Mesenchymal stem cell (in vitro differentiated cells and primary cell): ENCODE measurements around the gene CUEDC2.

Experiments
- DNase-seq: peaks from one replicate; pipeline ENCODE4 v3.0.0-alpha.2; 2013
- H2AFZ ChIP-seq: one replicate; pipeline ENCODE4 v1.6.1; 2013; ENCODE audit warnings: low read depth, mild to moderate bottlenecking, control low read depth, inconsistent platforms, low read length, moderate library complexity
- H2AK5ac ChIP-seq: 2 replicates; pipeline ENCODE4 v1.6.1; 2013; ENCODE audit warnings: low read length, moderate library complexity, mild to moderate bottlenecking, inconsistent platforms; ENCODE audit not compliant: severe bottlenecking
- H2BK120ac ChIP-seq: one replicate; pipeline ENCODE4 v1.6.1; 2013; ENCODE audit warnings: low read depth, mild to moderate bottlenecking, inconsistent platforms, low read length, moderate library complexity
- H2BK12ac ChIP-seq, 2 experiments: one replicate each; pipeline ENCODE4 v1.6.1; 2013; ENCODE audit warnings: inconsistent platforms in 2 of 2, low read length in 2 of 2, mild to moderate bottlenecking in 2 of 2, moderate library complexity in 2 of 2, control low read depth in 1 of 2
- H2BK15ac ChIP-seq: one replicate; pipeline ENCODE4 v1.6.1; 2013; ENCODE audit warnings: mild to moderate bottlenecking, low read depth, inconsistent platforms; ENCODE audit not compliant: poor library complexity, severe bottlenecking
- H2BK5ac ChIP-seq: 2 replicates; pipeline ENCODE4 v1.6.1; 2013; ENCODE audit warnings: low read depth, mild to moderate bottlenecking, low read length, control low read depth, inconsistent platforms; ENCODE audit not compliant: poor library complexity, severe bottlenecking
- H3K14ac ChIP-seq, 2 experiments: one replicate each; pipeline ENCODE4 v1.6.1; 2013; ENCODE audit warnings: inconsistent platforms in 2 of 2, low read length in 2 of 2, control low read depth in 1 of 2, mild to moderate bottlenecking in 1 of 2, moderate library complexity in 1 of 2
- H3K18ac ChIP-seq, 2 experiments: one replicate each; pipeline ENCODE4 v1.6.1; 2013; ENCODE audit warnings: inconsistent platforms in 2 of 2, low read length in 2 of 2, control low read depth in 1 of 2, low read depth in 1 of 2, mild to moderate bottlenecking in 1 of 2
- H3K23ac ChIP-seq, 2 experiments: one replicate each; pipeline ENCODE4 v1.6.1; 2013; ENCODE audit warnings: inconsistent platforms in 2 of 2, low read length in 2 of 2, mild to moderate bottlenecking in 2 of 2, moderate library complexity in 2 of 2, control low read depth in 1 of 2
- H3K27ac ChIP-seq: 2 replicates; pipeline ENCODE4 v1.5.1; 2013; ENCODE audit warnings: mild to moderate bottlenecking, moderate library complexity, low read length, control low read depth, inconsistent platforms; ENCODE audit not compliant: poor library complexity, severe bottlenecking
- H3K27me3 ChIP-seq, 2 experiments: 2 replicates each; pipeline versions ENCODE4 v1.6.1 to v1.7.0; 2013; ENCODE audit warnings: low read length in 2 of 2, mild to moderate bottlenecking in 2 of 2, moderate library complexity in 2 of 2, control low read depth in 1 of 2, inconsistent platforms in 1 of 2; ENCODE audit not compliant: control insufficient read depth in 1 of 2, insufficient read depth in 1 of 2
- H3K36me3 ChIP-seq, 2 experiments: 2 replicates each; pipeline versions ENCODE4 v1.6.1 to v1.7.0; 2013; ENCODE audit warnings: low read length in 2 of 2, control low read depth in 1 of 2, inconsistent platforms in 1 of 2, low read depth in 1 of 2, mild to moderate bottlenecking in 1 of 2; ENCODE audit not compliant: insufficient read depth in 2 of 2, control insufficient read depth in 1 of 2
- H3K4ac ChIP-seq, 2 experiments: one replicate each; pipeline ENCODE4 v1.6.1; 2013; ENCODE audit warnings: inconsistent platforms in 2 of 2, low read length in 2 of 2, mild to moderate bottlenecking in 2 of 2, moderate library complexity in 2 of 2, control low read depth in 1 of 2, low read depth in 1 of 2
- H3K4me1 ChIP-seq: 2 replicates; pipeline ENCODE4 v1.6.1; 2013; ENCODE audit warnings: low read depth, low read length, control low read depth; ENCODE audit not compliant: control insufficient read depth, insufficient read depth
- H3K4me2 ChIP-seq: 2 replicates; pipeline ENCODE4 v1.6.1; 2013; ENCODE audit warnings: low read length, mild to moderate bottlenecking, inconsistent platforms; ENCODE audit not compliant: poor library complexity, severe bottlenecking
- H3K4me3 ChIP-seq, 2 experiments: 2 replicates each; pipeline versions ENCODE4 v1.5.1 to v1.7.0; 2013; ENCODE audit warnings: low read length in 2 of 2, mild to moderate bottlenecking in 2 of 2, control low read depth in 1 of 2, low read depth in 1 of 2; ENCODE audit not compliant: insufficient read depth in 1 of 2
- H3K79me1 ChIP-seq: replicated peaks from 2 replicates; pipeline ENCODE4 v1.6.1; 2013; ENCODE audit warnings: mild to moderate bottlenecking, control low read depth, low read length, inconsistent platforms; ENCODE audit not compliant: poor library complexity, severe bottlenecking
- H3K9ac ChIP-seq: 2 replicates; pipeline ENCODE4 v1.7.0; 2013; ENCODE audit warnings: mild to moderate bottlenecking, low read length, moderate library complexity
- H3K9me3 ChIP-seq: 2 replicates; pipeline ENCODE4 v1.7.0; 2013; ENCODE audit warnings: mild to moderate bottlenecking, low read length; ENCODE audit not compliant: control insufficient read depth
- H4K8ac ChIP-seq: one replicate; pipeline ENCODE4 v1.6.1; 2013; ENCODE audit warnings: inconsistent platforms, mild to moderate bottlenecking, low read length, moderate library complexity
- H4K91ac ChIP-seq: one replicate; pipeline ENCODE4 v1.6.1; 2013; ENCODE audit warnings: mild to moderate bottlenecking, low read length, inconsistent platforms
- WGBS: methylation state at CpG from one replicate; pipeline ENCODE4 v1.1.7; 2013; ENCODE audit warnings: mixed read lengths; 5-methylcytosine and 5-hydroxymethylcytosine counted together

CUEDC2 gene

GRCh38 chr10:102468683-102469082 is 36.3 kb upstream of the CUEDC2 start:
- Histone ChIP-seq H3K27me3 (peaks cover 5 to 59% of the 10 kb centered on the region in 2 experiments), H3K4me3 (no peak overlapping the region), H2BK15ac (no peak overlapping the region), H3K4ac (no peak overlapping the region), H2BK12ac (no peak overlapping the region), H3K4me1 (peaks cover 2% of the 10 kb centered on the region), H3K36me3 (no peaks in the 10 kb centered on the region), H3K14ac (no peak overlapping the region), H2BK120ac (no peak overlapping the region), H2BK5ac (no peak overlapping the region), H3K18ac (no peak overlapping the region), H4K8ac (no peak overlapping the region), H3K4me2 (no peak overlapping the region), H4K91ac (peak overlapping the region; percentile 15), H2AFZ (no peak overlapping the region), H3K27ac (no peak overlapping the region), H2AK5ac (no peak overlapping the region), H3K23ac (no peak overlapping the region), H3K79me1 (no peaks in the 10 kb centered on the region), H3K9me3 (no peaks in the 10 kb centered on the region), H3K9ac (no peak overlapping the region)
- 94% methylated on average over 9 of the region's 9 CpGs for WGBS
- no peak for DNase-seq

GRCh38 chr10:102467971-102468438 is 35.6 kb upstream of the CUEDC2 start:
- no peak overlapping the region for H4K8ac ChIP-seq
- H3K4me2 ChIP-seq = no peak overlapping the region
- H3K14ac ChIP-seq = no peak overlapping the region
- no peak for DNase-seq
- H3K27ac ChIP-seq = no peak overlapping the region
- no peak overlapping the region for H3K18ac ChIP-seq
- WGBS = 76% methylated on average over 5 of the region's 6 CpGs
- H3K27me3 ChIP-seq = peaks cover 12 to 56% of the 10 kb centered on the region in 2 experiments
- no peak overlapping the region for H2BK15ac ChIP-seq
- no peak overlapping the region for H2BK5ac ChIP-seq
- H2AK5ac ChIP-seq = no peak overlapping the region
- no peaks in the 10 kb centered on the region for H3K4me1 ChIP-seq
- no peak overlapping the region for H3K9ac ChIP-seq
- no peak overlapping the region for H3K23ac ChIP-seq
- H2BK12ac ChIP-seq = no peak overlapping the region
- no peak overlapping the region for H4K91ac ChIP-seq
- no peak overlapping the region for H2BK120ac ChIP-seq
- no peak overlapping the region for H2AFZ ChIP-seq
- no peak overlapping the region for H3K4ac ChIP-seq
- no peaks in the 10 kb centered on the region for H3K9me3 ChIP-seq
- H3K36me3 ChIP-seq = no peaks in the 10 kb centered on the region
- H3K4me3 ChIP-seq = no peak overlapping the region
- no peaks in the 10 kb centered on the region for H3K79me1 ChIP-seq

GRCh38 chr10:102467318-102467717 is 34.9 kb upstream of the CUEDC2 start:
- Histone ChIP-seq H2BK12ac (no peak overlapping the region), H3K4me3 (no peak overlapping the region), H3K4me1 (no peaks in the 10 kb centered on the region), H2AFZ (no peak overlapping the region), H3K9me3 (no peaks in the 10 kb centered on the region), H3K36me3 (no peaks in the 10 kb centered on the region), H2AK5ac (no peak overlapping the region), H3K27me3 (peaks cover 18 to 55% of the 10 kb centered on the region in 2 experiments), H2BK120ac (no peak overlapping the region), H3K18ac (no peak overlapping the region), H3K27ac (no peak overlapping the region), H2BK5ac (no peak overlapping the region), H2BK15ac (no peak overlapping the region), H3K23ac (no peak overlapping the region), H4K8ac (no peak overlapping the region), H4K91ac (no peak overlapping the region), H3K4ac (no peak overlapping the region), H3K9ac (no peak overlapping the region), H3K4me2 (no peak overlapping the region), H3K79me1 (no peaks in the 10 kb centered on the region), H3K14ac (no peak overlapping the region)
- 90% methylated on average over 6 of the region's 6 CpGs for WGBS
- DNase-seq = no peak

- H2BK15ac ChIP-seq = no peak overlapping the region
- H4K91ac ChIP-seq = no peak overlapping the region
- peaks cover 27 to 50% of the 10 kb centered on the region in 2 experiments for H3K27me3 ChIP-seq
- 92% methylated on average over 2 of the region's 3 CpGs for WGBS
- H3K18ac ChIP-seq = no peak overlapping the region
- DNase-seq = no peak
- H2AK5ac ChIP-seq = no peak overlapping the region
- H2AFZ ChIP-seq = no peak overlapping the region
- H3K4me3 ChIP-seq = no peak overlapping the region
- H3K14ac ChIP-seq = no peak overlapping the region
- H3K79me1 ChIP-seq = no peaks in the 10 kb centered on the region
- H3K4me1 ChIP-seq = peaks cover 11% of the 10 kb centered on the region
- no peak overlapping the region for H3K27ac ChIP-seq
- H3K23ac ChIP-seq = no peak overlapping the region
- H3K9ac ChIP-seq = no peak overlapping the region
- H4K8ac ChIP-seq = no peak overlapping the region
- no peaks in the 10 kb centered on the region for H3K36me3 ChIP-seq
- no peak overlapping the region for H2BK12ac ChIP-seq
- H3K9me3 ChIP-seq = no peaks in the 10 kb centered on the region
- H3K4ac ChIP-seq = no peak overlapping the region
- H2BK5ac ChIP-seq = no peak overlapping the region
- no peak overlapping the region for H2BK120ac ChIP-seq
- H3K4me2 ChIP-seq = no peak overlapping the region
Measured at GRCh38 chr10:102465466-102465865, 33.1 kb upstream of the CUEDC2 start.
